ENCODE data around the gene FGF14. TPM values are rescaled to one million over a fixed set of nuclear protein-coding genes. Genes with fewer than 3 reads are reported as not detected.

FGF14 gene
- total RNA-seq, 4 donors from 2014 or later = 0.08 to 1.4 (median 0.22) TPM

DNA sequence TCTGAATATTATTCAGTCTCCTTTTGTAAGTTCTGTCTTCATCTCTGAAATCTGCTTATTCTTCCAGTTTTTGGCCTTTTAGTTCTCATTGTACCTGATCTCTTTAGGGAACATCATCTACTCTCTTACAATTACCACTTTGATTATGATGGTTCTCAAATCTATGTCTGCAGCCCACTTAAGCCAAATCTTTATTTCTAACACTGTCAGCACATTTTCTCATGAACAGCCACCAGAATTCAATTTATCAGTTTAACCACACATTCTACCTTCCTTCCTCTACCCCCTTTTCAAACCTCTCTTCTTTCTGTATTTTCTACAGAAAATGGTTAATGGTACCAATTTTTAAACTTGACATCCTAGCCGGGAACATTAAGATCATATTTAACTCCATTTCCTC, 175.3 kb downstream of the FGF14 start:
- no peaks in the 10 kb centered on the region for H3K4me1 ChIP-seq
- H3K27ac ChIP-seq = no peak overlapping the region
- H3K9me3 ChIP-seq = no peaks in the 10 kb centered on the region
- 90% methylated on average over 1 of the region's 1 CpG for WGBS
- TF ChIP-seq POLR2A (IDR thresholded peaks at IDR 0.05) (no peak), CTCF (IDR thresholded peaks at IDR 0.05) (no peak), EP300 (IDR thresholded peaks at IDR 0.05) (no peak), POLR2AphosphoS5 (IDR thresholded peaks at IDR 0.05) (no peak)
- H3K36me3 ChIP-seq = no peaks in the 10 kb centered on the region
- no peaks in the 10 kb centered on the region for H3K27me3 ChIP-seq
- H3K4me3 ChIP-seq = no peak overlapping the region
- DNase-seq (ENCODE audit: low spot score in 2 of 2) = no peak

DNA sequence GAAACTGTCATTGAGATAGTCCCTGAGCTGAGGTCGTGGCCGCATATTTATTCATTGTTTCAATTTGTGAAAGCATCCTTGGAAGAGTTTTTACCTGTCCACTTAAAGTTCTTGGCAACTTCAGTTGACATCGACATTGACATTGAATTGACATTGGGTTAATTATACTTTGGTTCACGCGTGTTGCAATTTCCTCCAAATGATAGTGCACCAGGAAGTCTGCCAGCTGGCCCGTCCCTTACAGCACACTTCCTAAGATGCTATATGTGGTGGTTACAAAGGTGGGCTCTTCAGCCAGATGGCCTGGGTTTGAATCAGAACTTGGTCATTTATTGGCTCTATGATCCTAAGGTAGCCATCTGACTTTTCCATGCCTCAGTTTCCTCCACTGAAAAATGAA, 176.0 kb downstream of the FGF14 start:
- DNase-seq (ENCODE audit: low spot score in 2 of 2) = no peak
- H3K27ac ChIP-seq = no peak overlapping the region
- no peaks in the 10 kb centered on the region for H3K36me3 ChIP-seq
- 73% methylated on average over 6 of the region's 6 CpGs for WGBS
- no peaks in the 10 kb centered on the region for H3K9me3 ChIP-seq
- H3K4me1 ChIP-seq = no peaks in the 10 kb centered on the region
- no peak overlapping the region for H3K4me3 ChIP-seq
- TF ChIP-seq POLR2AphosphoS5 (IDR thresholded peaks at IDR 0.05) = no peak
- no peaks in the 10 kb centered on the region for H3K27me3 ChIP-seq

GRCh38 chr13:102220681-102221228, 181.1 kb downstream of the FGF14 start:
- WGBS = 63% methylated on average over 5 of the region's 5 CpGs
- H3K9me3 ChIP-seq = no peaks in the 10 kb centered on the region
- DNase-seq (ENCODE audit: low spot score in 2 of 2) = no peak
- no peaks in the 10 kb centered on the region for H3K4me1 ChIP-seq
- H3K4me3 ChIP-seq = no peak overlapping the region
- H3K36me3 ChIP-seq = no peaks in the 10 kb centered on the region
- no peak for TF ChIP-seq EP300 (IDR thresholded peaks at IDR 0.05)
- no peak for TF ChIP-seq POLR2AphosphoS5 (IDR thresholded peaks at IDR 0.05)
- no peak for TF ChIP-seq CTCF (IDR thresholded peaks at IDR 0.05)
- no peak for TF ChIP-seq POLR2A (IDR thresholded peaks at IDR 0.05)
- H3K27ac ChIP-seq = no peak overlapping the region
- H3K27me3 ChIP-seq = no peaks in the 10 kb centered on the region

- TF ChIP-seq POLR2A (IDR thresholded peaks at IDR 0.05) = no peak
- no peak for TF ChIP-seq CTCF (IDR thresholded peaks at IDR 0.05)
- no peak for TF ChIP-seq EP300 (IDR thresholded peaks at IDR 0.05)
- TF ChIP-seq POLR2AphosphoS5 (IDR thresholded peaks at IDR 0.05) = no peak
- H3K36me3 ChIP-seq = no peaks in the 10 kb centered on the region
These were observed 186.9 kb downstream of the FGF14 start for GRCh38 chr13:102214956-102215355.

GRCh38 chr13:102212729-102213128, 189.1 kb downstream of the FGF14 start:
- TF ChIP-seq POLR2AphosphoS5 (IDR thresholded peaks at IDR 0.05) (no peak), POLR2A (IDR thresholded peaks at IDR 0.05) (no peak), CTCF (IDR thresholded peaks at IDR 0.05) (no peak), EP300 (IDR thresholded peaks at IDR 0.05) (no peak)
- no peak for DNase-seq (ENCODE audit: low spot score in 2 of 2)
- Histone ChIP-seq H3K27ac (no peak overlapping the region), H3K27me3 (no peaks in the 10 kb centered on the region), H3K9me3 (no peaks in the 10 kb centered on the region), H3K4me3 (no peak overlapping the region), H3K36me3 (no peaks in the 10 kb centered on the region), H3K4me1 (no peaks in the 10 kb centered on the region)
- WGBS = 64% methylated on average over 3 of the region's 3 CpGs

More at GRCh38 chr13:102214956-102215355, 186.9 kb downstream of the FGF14 start:
- DNase-seq (ENCODE audit: low spot score in 2 of 2) = no peak
- H3K4me3 ChIP-seq = no peak overlapping the region
- H3K4me1 ChIP-seq = no peaks in the 10 kb centered on the region
- H3K9me3 ChIP-seq = no peaks in the 10 kb centered on the region
- H3K27me3 ChIP-seq = no peaks in the 10 kb centered on the region
- H3K27ac ChIP-seq = no peak overlapping the region

DNA sequence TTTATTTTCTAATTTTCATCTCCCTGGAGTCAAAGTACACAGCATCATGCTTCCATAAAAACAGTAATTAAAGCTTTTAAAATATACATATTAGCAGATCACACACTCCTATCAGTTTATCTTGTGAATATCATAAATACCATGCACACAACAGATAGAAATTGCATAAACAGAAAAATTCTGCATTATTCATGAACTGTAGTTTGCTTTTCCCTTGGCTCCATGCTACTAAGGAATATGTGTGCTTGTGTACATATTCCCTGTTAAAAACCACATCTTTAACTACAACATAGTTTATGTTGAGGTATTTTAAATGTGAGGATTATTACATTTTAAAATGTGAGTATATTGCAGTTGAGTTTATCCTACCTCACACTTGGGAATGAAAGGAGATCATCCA, 193.5 kb downstream of the FGF14 start:
- no peak for DNase-seq (ENCODE audit: low spot score in 2 of 2)
- Histone ChIP-seq H3K9me3 (no peaks in the 10 kb centered on the region), H3K36me3 (no peaks in the 10 kb centered on the region), H3K27me3 (no peaks in the 10 kb centered on the region), H3K4me3 (no peak overlapping the region), H3K27ac (no peak overlapping the region), H3K4me1 (no peaks in the 10 kb centered on the region)
- no peak for TF ChIP-seq POLR2AphosphoS5 (IDR thresholded peaks at IDR 0.05)
- TF ChIP-seq EP300 (IDR thresholded peaks at IDR 0.05) = no peak
- no peak for TF ChIP-seq POLR2A (IDR thresholded peaks at IDR 0.05)
- no peak for TF ChIP-seq CTCF (IDR thresholded peaks at IDR 0.05)
